ENCODE data around the gene MZT1.

DNA sequence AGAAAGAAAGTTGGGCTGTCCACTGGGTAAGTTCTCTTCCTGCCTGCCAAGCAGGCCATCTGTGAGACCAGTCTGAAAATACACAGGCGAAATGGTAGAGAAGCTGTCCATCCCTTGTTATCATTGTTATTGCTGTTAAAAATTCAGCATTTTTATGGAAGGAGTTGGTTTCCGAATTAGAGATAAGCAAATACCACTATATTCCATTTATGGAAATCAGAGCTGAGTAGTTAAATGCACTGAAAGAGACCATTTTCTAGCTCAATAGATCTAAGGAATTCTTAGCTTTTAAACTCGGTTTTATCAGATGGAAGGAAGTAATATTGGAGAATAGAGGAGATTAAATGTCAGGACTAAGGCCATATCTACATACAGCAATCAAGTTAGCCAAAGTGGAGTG, 40.7 kb downstream of the MZT1 start:
- TF ChIP-seq, protein P1, sequence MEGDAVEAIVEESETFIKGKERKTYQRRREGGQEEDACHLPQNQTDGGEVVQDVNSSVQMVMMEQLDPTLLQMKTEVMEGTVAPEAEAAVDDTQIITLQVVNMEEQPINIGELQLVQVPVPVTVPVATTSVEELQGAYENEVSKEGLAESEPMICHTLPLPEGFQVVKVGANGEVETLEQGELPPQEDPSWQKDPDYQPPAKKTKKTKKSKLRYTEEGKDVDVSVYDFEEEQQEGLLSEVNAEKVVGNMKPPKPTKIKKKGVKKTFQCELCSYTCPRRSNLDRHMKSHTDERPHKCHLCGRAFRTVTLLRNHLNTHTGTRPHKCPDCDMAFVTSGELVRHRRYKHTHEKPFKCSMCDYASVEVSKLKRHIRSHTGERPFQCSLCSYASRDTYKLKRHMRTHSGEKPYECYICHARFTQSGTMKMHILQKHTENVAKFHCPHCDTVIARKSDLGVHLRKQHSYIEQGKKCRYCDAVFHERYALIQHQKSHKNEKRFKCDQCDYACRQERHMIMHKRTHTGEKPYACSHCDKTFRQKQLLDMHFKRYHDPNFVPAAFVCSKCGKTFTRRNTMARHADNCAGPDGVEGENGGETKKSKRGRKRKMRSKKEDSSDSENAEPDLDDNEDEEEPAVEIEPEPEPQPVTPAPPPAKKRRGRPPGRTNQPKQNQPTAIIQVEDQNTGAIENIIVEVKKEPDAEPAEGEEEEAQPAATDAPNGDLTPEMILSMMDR (conservative IDR thresholded peaks at IDR 0.05; ENCODE audit: low read length) = no peak
- TF ChIP-seq EZH2phosphoT487 (IDR thresholded peaks at IDR 0.05; ENCODE audit: borderline replicate concordance) = no peak

Data from Loucy (cell line).